HFFc6 (cell line): ENCODE results near the gene SH3PXD2A. TPM values are rescaled to one million over a fixed set of nuclear protein-coding genes. Genes with fewer than 3 reads are reported as not detected.
A peak's percentile ranks its signal among the peaks of the same experiment; 100 is the strongest.

Source experiments
- DNase-seq: peaks from one replicate; pipeline ENCODE4 v3.0.0-alpha.2; 2018
- H3K27ac Mint-ChIP-seq: 2 replicates; pipeline ENCODE4 v1.8.0; 2020; ENCODE audit warnings: mild to moderate bottlenecking, mixed read lengths
- H3K27me3 Mint-ChIP-seq: 2 replicates; pipeline ENCODE4 v1.8.0; 2021; ENCODE audit warnings: mild to moderate bottlenecking, moderate library complexity, mixed read lengths; ENCODE audit not compliant: insufficient read depth
- H3K36me3 Mint-ChIP-seq: 2 replicates; pipeline ENCODE4 v1.8.0; 2021; ENCODE audit warnings: low read depth, mixed read lengths
- H3K4me1 Mint-ChIP-seq: 2 replicates; pipeline ENCODE4 v1.8.0; 2020; ENCODE audit warnings: low read depth, mixed read lengths
- H3K4me3 Mint-ChIP-seq: 2 replicates; pipeline ENCODE4 v1.8.0; 2020; ENCODE audit warnings: mild to moderate bottlenecking, moderate library complexity, mixed read lengths
- H3K9me3 Mint-ChIP-seq: 2 replicates; pipeline ENCODE4 v1.8.0; 2020; ENCODE audit warnings: mild to moderate bottlenecking, mixed read lengths
- long read RNA-seq: library from polyadenylated mRNA; unstranded; transcript quantifications from one replicate; pipeline ENCODE4 v2.0.0, GENCODE V29; 2019
- total RNA-seq, 6 experiments: library from RNA; stranded (reverse); fragmentation: NEBNext Ultra II Directional; extraction: Animal tissue kit (Norgen Biotek cat#: 25700); gene quantifications; 2 replicates in 1 of 6; 3 replicates in 5 of 6; pipeline ENCODE4 v1.2.3, GENCODE V29; 2021
- TF ChIP-seq, protein P1 (sequence below): fragments of 200-600 bp; sonication (generic); IDR thresholded peaks from 2 replicates; pipeline ENCODE4 v1.5.0; 2021; ENCODE audit warnings: antibody characterized with exemption, mild to moderate bottlenecking

SH3PXD2A gene, protein sequence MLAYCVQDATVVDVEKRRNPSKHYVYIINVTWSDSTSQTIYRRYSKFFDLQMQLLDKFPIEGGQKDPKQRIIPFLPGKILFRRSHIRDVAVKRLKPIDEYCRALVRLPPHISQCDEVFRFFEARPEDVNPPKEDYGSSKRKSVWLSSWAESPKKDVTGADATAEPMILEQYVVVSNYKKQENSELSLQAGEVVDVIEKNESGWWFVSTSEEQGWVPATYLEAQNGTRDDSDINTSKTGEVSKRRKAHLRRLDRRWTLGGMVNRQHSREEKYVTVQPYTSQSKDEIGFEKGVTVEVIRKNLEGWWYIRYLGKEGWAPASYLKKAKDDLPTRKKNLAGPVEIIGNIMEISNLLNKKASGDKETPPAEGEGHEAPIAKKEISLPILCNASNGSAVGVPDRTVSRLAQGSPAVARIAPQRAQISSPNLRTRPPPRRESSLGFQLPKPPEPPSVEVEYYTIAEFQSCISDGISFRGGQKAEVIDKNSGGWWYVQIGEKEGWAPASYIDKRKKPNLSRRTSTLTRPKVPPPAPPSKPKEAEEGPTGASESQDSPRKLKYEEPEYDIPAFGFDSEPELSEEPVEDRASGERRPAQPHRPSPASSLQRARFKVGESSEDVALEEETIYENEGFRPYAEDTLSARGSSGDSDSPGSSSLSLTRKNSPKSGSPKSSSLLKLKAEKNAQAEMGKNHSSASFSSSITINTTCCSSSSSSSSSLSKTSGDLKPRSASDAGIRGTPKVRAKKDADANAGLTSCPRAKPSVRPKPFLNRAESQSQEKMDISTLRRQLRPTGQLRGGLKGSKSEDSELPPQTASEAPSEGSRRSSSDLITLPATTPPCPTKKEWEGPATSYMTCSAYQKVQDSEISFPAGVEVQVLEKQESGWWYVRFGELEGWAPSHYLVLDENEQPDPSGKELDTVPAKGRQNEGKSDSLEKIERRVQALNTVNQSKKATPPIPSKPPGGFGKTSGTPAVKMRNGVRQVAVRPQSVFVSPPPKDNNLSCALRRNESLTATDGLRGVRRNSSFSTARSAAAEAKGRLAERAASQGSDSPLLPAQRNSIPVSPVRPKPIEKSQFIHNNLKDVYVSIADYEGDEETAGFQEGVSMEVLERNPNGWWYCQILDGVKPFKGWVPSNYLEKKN
- 100 to 1,000 TPM in 2 of 6 experiments, 10 to 100 TPM in 4; 75.5 to 113 (median 81.1) TPM for total RNA-seq
- long read RNA-seq, partial matches to known transcripts, result 6 of 37 reads
- long read RNA-seq, other reads (novel, unspliced or antisense), result 31 of 37 reads

GRCh38 chr10:103855424-103855823 is at the start of gene SH3PXD2A:
TSS of gene SH3PXD2A (minus strand) at chr10:103855576. CDS start at chr10:103855266, 310 bp downstream.
- H3K27me3 Mint-ChIP-seq, result no peaks in the 10 kb centered on the region; the same call in 1 of the 2 replicates
- TF ChIP-seq, protein P1, sequence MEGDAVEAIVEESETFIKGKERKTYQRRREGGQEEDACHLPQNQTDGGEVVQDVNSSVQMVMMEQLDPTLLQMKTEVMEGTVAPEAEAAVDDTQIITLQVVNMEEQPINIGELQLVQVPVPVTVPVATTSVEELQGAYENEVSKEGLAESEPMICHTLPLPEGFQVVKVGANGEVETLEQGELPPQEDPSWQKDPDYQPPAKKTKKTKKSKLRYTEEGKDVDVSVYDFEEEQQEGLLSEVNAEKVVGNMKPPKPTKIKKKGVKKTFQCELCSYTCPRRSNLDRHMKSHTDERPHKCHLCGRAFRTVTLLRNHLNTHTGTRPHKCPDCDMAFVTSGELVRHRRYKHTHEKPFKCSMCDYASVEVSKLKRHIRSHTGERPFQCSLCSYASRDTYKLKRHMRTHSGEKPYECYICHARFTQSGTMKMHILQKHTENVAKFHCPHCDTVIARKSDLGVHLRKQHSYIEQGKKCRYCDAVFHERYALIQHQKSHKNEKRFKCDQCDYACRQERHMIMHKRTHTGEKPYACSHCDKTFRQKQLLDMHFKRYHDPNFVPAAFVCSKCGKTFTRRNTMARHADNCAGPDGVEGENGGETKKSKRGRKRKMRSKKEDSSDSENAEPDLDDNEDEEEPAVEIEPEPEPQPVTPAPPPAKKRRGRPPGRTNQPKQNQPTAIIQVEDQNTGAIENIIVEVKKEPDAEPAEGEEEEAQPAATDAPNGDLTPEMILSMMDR, result no peak
- no peak for DNase-seq
- no peaks in the 10 kb centered on the region for H3K36me3 Mint-ChIP-seq
- peaks cover 70% of the 10 kb centered on the region for H3K4me1 Mint-ChIP-seq
- H3K9me3 Mint-ChIP-seq, result no peaks in the 10 kb centered on the region
- peak within 1 kb of the TSS; percentile 97 for H3K4me3 Mint-ChIP-seq
- H3K27ac Mint-ChIP-seq, result peak within 1 kb of the TSS; percentile 99

DNA sequence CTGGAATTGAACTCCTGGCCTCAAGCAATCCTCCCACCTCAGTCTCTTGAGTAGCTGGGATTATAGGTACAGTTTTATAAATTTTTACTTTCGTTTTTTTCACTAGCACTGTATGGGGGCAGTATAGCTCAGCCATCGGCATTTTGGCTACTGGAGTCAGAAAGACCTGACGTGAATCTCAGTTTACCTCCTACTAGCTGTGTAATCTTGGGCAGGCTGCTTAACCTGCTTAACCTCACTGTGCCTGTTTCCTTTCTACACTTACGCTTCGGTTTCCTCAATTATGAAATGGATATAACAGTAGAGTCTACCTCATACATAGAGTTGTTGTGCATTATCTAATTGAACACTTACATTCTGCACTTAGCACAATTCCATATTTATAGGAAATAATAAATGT is 45.9 kb upstream of the SH3PXD2A start:
- peaks cover 23% of the 10 kb centered on the region for H3K36me3 Mint-ChIP-seq
- H3K4me3 Mint-ChIP-seq, result no peak overlapping the region
- no peaks in the 10 kb centered on the region for H3K27me3 Mint-ChIP-seq
- H3K9me3 Mint-ChIP-seq, result no peaks in the 10 kb centered on the region
- TF ChIP-seq, protein P1, result no peak
- H3K27ac Mint-ChIP-seq, result no peak overlapping the region
- peaks cover 38% of the 10 kb centered on the region for H3K4me1 Mint-ChIP-seq
- no peak for DNase-seq

DNA sequence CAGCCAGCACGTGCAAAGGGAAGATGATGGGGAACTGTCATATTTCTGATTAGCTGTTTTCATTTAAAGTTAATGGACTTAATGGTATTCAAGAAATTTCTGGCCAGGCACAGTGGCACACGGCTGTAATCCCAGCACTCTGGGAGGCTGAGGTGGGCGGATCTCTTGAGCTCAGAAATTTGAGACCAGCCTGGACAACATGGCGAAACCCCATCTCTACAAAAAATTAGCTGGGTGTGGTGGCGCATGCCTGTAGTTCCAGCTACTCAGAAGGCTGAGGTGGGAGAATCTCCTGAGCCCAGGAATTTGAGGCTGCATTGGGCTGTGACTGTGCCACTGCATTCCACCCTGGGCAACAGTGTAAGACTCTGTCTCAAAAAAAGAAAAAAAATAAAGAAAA is 43.9 kb upstream of the SH3PXD2A start:
- H3K27ac Mint-ChIP-seq, result no peak overlapping the region

GRCh38 chr10:103897241-103897774 is 41.9 kb upstream of the SH3PXD2A start:
- Mint-ChIP-seq H3K9me3 (no peaks in the 10 kb centered on the region), H3K27ac (0 out of 2 replicates have a peak overlapping the region, but pooled peaks have one; percentile 19), H3K4me3 (no peak overlapping the region), H3K4me1 (peaks cover 54% of the 10 kb centered on the region), H3K27me3 (no peaks in the 10 kb centered on the region), H3K36me3 (peaks cover 19% of the 10 kb centered on the region)
- DNase-seq, result no peak
- TF ChIP-seq, protein P1, result no peak

More for the DNA sequence above, 43.9 kb upstream of the SH3PXD2A start:
- TF ChIP-seq, protein P1, result no peak
- Mint-ChIP-seq H3K36me3 (peaks cover 25% of the 10 kb centered on the region), H3K27me3 (no peaks in the 10 kb centered on the region), H3K4me3 (no peak overlapping the region), H3K4me1 (peaks cover 43% of the 10 kb centered on the region), H3K9me3 (no peaks in the 10 kb centered on the region)
- DNase-seq, result no peak

- H3K4me1 Mint-ChIP-seq, result peaks cover 54% of the 10 kb centered on the region
- no peaks in the 10 kb centered on the region for H3K9me3 Mint-ChIP-seq
- H3K4me3 Mint-ChIP-seq, result no peak overlapping the region
- no peaks in the 10 kb centered on the region for H3K27me3 Mint-ChIP-seq
- peaks cover 19% of the 10 kb centered on the region for H3K36me3 Mint-ChIP-seq
- peak overlapping the region; percentile 93 for H3K27ac Mint-ChIP-seq
- DNase-seq, result no peak
- TF ChIP-seq, protein P1, result no peak
Measured at GRCh38 chr10:103896225-103896624, 40.8 kb upstream of the SH3PXD2A start.
